Lower lobe of right lung (tissue), 2 donors: ENCODE results near the gene UNC13D. TPM values are rescaled to one million over a fixed set of nuclear protein-coding genes. Genes with fewer than 3 reads are reported as not detected.
"Not testable (repeated sequence)": the region's sequence is repeated elsewhere in the genome, so short reads cannot be mapped to it uniquely, and the experiment has no call there.

ENCODE experiments used
- ATAC-seq, 2 donors: fragments of 200-7000 bp; cut with Tn5 transposase; one replicate each; pipeline ENCODE4 v1.9.1; 2020 to 2022; ENCODE audit warnings: mild to moderate bottlenecking in 2 of 2, moderate library complexity in 2 of 2
- DNase-seq: peaks from one replicate; pipeline ENCODE4 v3.0.0-alpha.2; 2020
- H3K27ac ChIP-seq: fragments of 200-600 bp; one replicate; pipeline ENCODE4 v1.8.0; 2022
- H3K27me3 ChIP-seq: fragments of 200-600 bp; one replicate; pipeline ENCODE4 v1.8.0; 2022; ENCODE audit warnings: low read depth
- H3K36me3 ChIP-seq: fragments of 200-600 bp; one replicate; pipeline ENCODE4 v1.8.0; 2022; ENCODE audit warnings: mild to moderate bottlenecking
- H3K4me1 ChIP-seq: fragments of 200-600 bp; one replicate; pipeline ENCODE4 v1.8.0; 2022
- H3K4me3 ChIP-seq: fragments of 200-600 bp; one replicate; pipeline ENCODE4 v1.8.0; 2022; ENCODE audit warnings: mild to moderate bottlenecking
- H3K9me3 ChIP-seq: fragments of 200-600 bp; one replicate; pipeline ENCODE4 v1.8.0; 2022
- CTCF ChIP-seq: fragments of 200-600 bp; IDR thresholded peaks from one replicate; pipeline ENCODE4 v1.8.0; 2022; ENCODE audit warnings: antibody characterized with exemption, mild to moderate bottlenecking
- intact Hi-C: fragments of 100-400 bp; cut with DNase I; formaldehyde crosslinking; loops from one replicate; pipeline ENCODE4 v1.11.0; 2022
- total RNA-seq: library from RNA; stranded (reverse); fragmentation: NEBNext Ultra II Directional; extraction: Animal tissue kit (Norgen Biotek cat#: 25700); gene quantifications from one replicate; pipeline ENCODE4 v1.2.1, GENCODE V29; 2021
- donor health status: DM: no; HTN: yes; CAD: no; lungs with severe emphysema.

UNC13D gene
- total RNA-seq, 1 donor from 2014 or later = 118 TPM

- Histone ChIP-seq H3K4me3 (no peak overlapping the region), H3K27ac (no peak overlapping the region), H3K27me3 (no peaks in the 10 kb centered on the region), H3K36me3 (no peaks in the 10 kb centered on the region), H3K4me1 (peaks cover 32% of the 10 kb centered on the region), H3K9me3 (no peaks in the 10 kb centered on the region)
- ATAC-seq = no peak
- no peak for TF ChIP-seq CTCF
- intact Hi-C loops = no loop called here
- DNase-seq = no peak
Measured at GRCh38 chr17:75861927-75862317, 17.7 kb upstream of the UNC13D start.

- peak overlapping the region; percentile 73 for H3K27ac ChIP-seq
- intact Hi-C loops, ATAC-seq: not testable (repeated sequence)
Measured at GRCh38 chr17:75859358-75859757, 15.2 kb upstream of the UNC13D start.

GRCh38 chr17:75856062-75856756 lies 12.0 kb upstream of the UNC13D start:
- Histone ChIP-seq H3K27ac (peak overlapping the region; percentile 100), H3K4me1 (peaks cover 43% of the 10 kb centered on the region), H3K9me3 (no peaks in the 10 kb centered on the region), H3K4me3 (peak overlapping the region; percentile 94), H3K27me3 (no peaks in the 10 kb centered on the region), H3K36me3 (peaks cover 15% of the 10 kb centered on the region)
- intact Hi-C loops = no loop called here
- ATAC-seq (no peak), DNase-seq (no peak)
- TF ChIP-seq CTCF = no peak

More at GRCh38 chr17:75859358-75859757, 15.2 kb upstream of the UNC13D start:
- H3K4me1 ChIP-seq = peaks cover 32% of the 10 kb centered on the region
- not testable (repeated sequence) for DNase-seq, H3K36me3 ChIP-seq, H3K9me3 ChIP-seq, H3K4me3 ChIP-seq, H3K27me3 ChIP-seq

- no peaks in the 10 kb centered on the region for H3K9me3 ChIP-seq
- peaks cover 48% of the 10 kb centered on the region for H3K4me1 ChIP-seq
- intact Hi-C loops = no loop called here
- peaks cover 22% of the 10 kb centered on the region for H3K36me3 ChIP-seq
- H3K27ac ChIP-seq = peak within 1 kb of the TSS; percentile 100
- TF ChIP-seq CTCF = peak; percentile 50
- peak; percentile 99 for DNase-seq
- no peaks in the 10 kb centered on the region for H3K27me3 ChIP-seq
- H3K4me3 ChIP-seq = peak within 1 kb of the TSS; percentile 94
- peak; percentile 96 to 97 for ATAC-seq
Measured at GRCh38 chr17:75855310-75856061, 11.3 kb upstream of the UNC13D start, which contains the start of gene WBP2. TSS of gene WBP2 (minus strand) at chr17:75855335. CDS start at chr17:75855297, 38 bp downstream.

GRCh38 chr17:75854881-75855309 lies 10.7 kb upstream of the UNC13D start:
- H3K9me3 ChIP-seq = no peaks in the 10 kb centered on the region
- peak overlapping the region; percentile 94 for H3K4me3 ChIP-seq
- no peaks in the 10 kb centered on the region for H3K27me3 ChIP-seq
- DNase-seq = peak; percentile 74
- intact Hi-C loops = no loop called here
- TF ChIP-seq CTCF = no peak
- peak overlapping the region; percentile 100 for H3K27ac ChIP-seq
- ATAC-seq = peak; percentile 10 to 38
- peaks cover 28% of the 10 kb centered on the region for H3K36me3 ChIP-seq
- H3K4me1 ChIP-seq = peaks cover 50% of the 10 kb centered on the region
